Mammary epithelial cell (primary cell): Measurements from ENCODE around the gene CRMP1.

Experiments
- EZH2 ChIP-seq: IDR thresholded peaks from 2 replicates; pipeline ENCODE4 v1.6.1; 2012; ENCODE audit warnings: low read length, inconsistent platforms, borderline replicate concordance
- TF ChIP-seq, protein P1 (sequence below), 2 donors: IDR thresholded peaks in 1 of 2; conservative IDR thresholded peaks in 1 of 2; 2 replicates each; pipeline ENCODE4 v1.5.1; 2011 to 2012; ENCODE audit warnings: inconsistent platforms in 2 of 2, low read length in 2 of 2, mild to moderate bottlenecking in 2 of 2, control low read depth in 1 of 2, low read depth in 1 of 2; ENCODE audit not compliant: insufficient read depth in 1 of 2; ENCODE audit errors: extremely low read depth in 1 of 2

DNA sequence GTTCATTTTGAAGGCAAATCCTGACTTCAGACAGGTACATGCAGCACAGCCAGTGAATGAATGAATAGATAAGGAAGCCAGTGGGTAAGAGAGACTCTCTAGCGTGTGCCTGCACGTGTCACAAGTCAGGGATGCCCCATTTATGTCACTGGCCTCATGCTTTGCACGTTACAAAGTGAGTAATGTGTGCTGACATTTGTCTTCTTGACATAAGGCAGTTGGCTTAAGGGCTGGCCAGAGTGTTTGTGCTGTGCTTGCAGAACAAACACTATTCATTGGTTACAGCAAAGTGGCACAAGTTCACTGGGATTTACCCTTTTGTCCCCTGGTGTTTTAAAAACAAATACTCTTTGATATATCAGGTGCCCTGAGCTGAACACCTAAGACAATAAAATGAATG lies 55.9 kb downstream of the CRMP1 start:
- TF ChIP-seq, protein P1, sequence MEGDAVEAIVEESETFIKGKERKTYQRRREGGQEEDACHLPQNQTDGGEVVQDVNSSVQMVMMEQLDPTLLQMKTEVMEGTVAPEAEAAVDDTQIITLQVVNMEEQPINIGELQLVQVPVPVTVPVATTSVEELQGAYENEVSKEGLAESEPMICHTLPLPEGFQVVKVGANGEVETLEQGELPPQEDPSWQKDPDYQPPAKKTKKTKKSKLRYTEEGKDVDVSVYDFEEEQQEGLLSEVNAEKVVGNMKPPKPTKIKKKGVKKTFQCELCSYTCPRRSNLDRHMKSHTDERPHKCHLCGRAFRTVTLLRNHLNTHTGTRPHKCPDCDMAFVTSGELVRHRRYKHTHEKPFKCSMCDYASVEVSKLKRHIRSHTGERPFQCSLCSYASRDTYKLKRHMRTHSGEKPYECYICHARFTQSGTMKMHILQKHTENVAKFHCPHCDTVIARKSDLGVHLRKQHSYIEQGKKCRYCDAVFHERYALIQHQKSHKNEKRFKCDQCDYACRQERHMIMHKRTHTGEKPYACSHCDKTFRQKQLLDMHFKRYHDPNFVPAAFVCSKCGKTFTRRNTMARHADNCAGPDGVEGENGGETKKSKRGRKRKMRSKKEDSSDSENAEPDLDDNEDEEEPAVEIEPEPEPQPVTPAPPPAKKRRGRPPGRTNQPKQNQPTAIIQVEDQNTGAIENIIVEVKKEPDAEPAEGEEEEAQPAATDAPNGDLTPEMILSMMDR (conservative IDR thresholded peaks at IDR 0.05 in 1 of 2, IDR thresholded peaks at IDR 0.05 in 1 of 2; ENCODE audit: extremely low read depth in 1 of 2, insufficient read depth in 1 of 2, low read depth in 1 of 2, low read length in 2 of 2): no peak
- no peak for TF ChIP-seq EZH2
